HL-60 (cell line): ENCODE measurements around the gene TEDC2.

ENCODE experiments used
- DNase-seq, 2 experiments: peaks; one replicate each; pipeline ENCODE4 v3.0.0-alpha.2; 2010 to 2020; ENCODE audit warnings: low read depth in 1 of 2, low spot score in 1 of 2
- H3K27ac ChIP-seq: fragments of 250-450 bp; sonication (Bioruptor Pico); replicated peaks from 2 replicates; pipeline ENCODE4 v1.5.1; 2020; ENCODE audit warnings: mild to moderate bottlenecking, moderate library complexity
- H3K27me3 ChIP-seq: fragments of 250-450 bp; sonication (Bioruptor Pico); 2 replicates; pipeline ENCODE4 v1.5.1; 2021; ENCODE audit warnings: mild to moderate bottlenecking, moderate library complexity; ENCODE audit not compliant: insufficient read depth, poor library complexity, severe bottlenecking
- H3K4me3 ChIP-seq: replicated peaks from 2 replicates; pipeline ENCODE4 v1.5.1; 2011; ENCODE audit warnings: mild to moderate bottlenecking, control low read depth, low read length; ENCODE audit not compliant: insufficient read depth
- GABPA ChIP-seq: IDR thresholded peaks from 2 replicates; pipeline ENCODE4 v1.6.1; 2012; ENCODE audit warnings: low read depth
- POLR2AphosphoS5 ChIP-seq: IDR thresholded peaks from 2 replicates; pipeline ENCODE4 v1.6.1; 2012; ENCODE audit warnings: low read depth
- REST ChIP-seq: IDR thresholded peaks from 2 replicates; pipeline ENCODE4 v1.6.1; 2012; ENCODE audit warnings: low read depth; ENCODE audit not compliant: insufficient replicate concordance
- SPI1 ChIP-seq: IDR thresholded peaks from 2 replicates; pipeline ENCODE4 v1.6.1; 2012; ENCODE audit warnings: low read depth, mild to moderate bottlenecking, borderline replicate concordance
- TF ChIP-seq, protein P1 (sequence below): IDR thresholded peaks from one replicate; pipeline ENCODE4 v1.5.1; 2011; ENCODE audit warnings: low read length, control low read depth, inconsistent platforms; ENCODE audit not compliant: insufficient read depth

The TEDC2 gene

GRCh38 chr16:2425825-2426430, 34.0 kb upstream of the TEDC2 start:
- Histone ChIP-seq H3K27ac (no peak overlapping the region), H3K4me3 (no peak overlapping the region), H3K27me3 (no peaks in the 10 kb centered on the region)
- no peak for DNase-seq
- TF ChIP-seq POLR2AphosphoS5 (no peak), REST (no peak), GABPA (no peak), SPI1 (no peak)
- TF ChIP-seq, protein P1, sequence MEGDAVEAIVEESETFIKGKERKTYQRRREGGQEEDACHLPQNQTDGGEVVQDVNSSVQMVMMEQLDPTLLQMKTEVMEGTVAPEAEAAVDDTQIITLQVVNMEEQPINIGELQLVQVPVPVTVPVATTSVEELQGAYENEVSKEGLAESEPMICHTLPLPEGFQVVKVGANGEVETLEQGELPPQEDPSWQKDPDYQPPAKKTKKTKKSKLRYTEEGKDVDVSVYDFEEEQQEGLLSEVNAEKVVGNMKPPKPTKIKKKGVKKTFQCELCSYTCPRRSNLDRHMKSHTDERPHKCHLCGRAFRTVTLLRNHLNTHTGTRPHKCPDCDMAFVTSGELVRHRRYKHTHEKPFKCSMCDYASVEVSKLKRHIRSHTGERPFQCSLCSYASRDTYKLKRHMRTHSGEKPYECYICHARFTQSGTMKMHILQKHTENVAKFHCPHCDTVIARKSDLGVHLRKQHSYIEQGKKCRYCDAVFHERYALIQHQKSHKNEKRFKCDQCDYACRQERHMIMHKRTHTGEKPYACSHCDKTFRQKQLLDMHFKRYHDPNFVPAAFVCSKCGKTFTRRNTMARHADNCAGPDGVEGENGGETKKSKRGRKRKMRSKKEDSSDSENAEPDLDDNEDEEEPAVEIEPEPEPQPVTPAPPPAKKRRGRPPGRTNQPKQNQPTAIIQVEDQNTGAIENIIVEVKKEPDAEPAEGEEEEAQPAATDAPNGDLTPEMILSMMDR, result no peak

DNA sequence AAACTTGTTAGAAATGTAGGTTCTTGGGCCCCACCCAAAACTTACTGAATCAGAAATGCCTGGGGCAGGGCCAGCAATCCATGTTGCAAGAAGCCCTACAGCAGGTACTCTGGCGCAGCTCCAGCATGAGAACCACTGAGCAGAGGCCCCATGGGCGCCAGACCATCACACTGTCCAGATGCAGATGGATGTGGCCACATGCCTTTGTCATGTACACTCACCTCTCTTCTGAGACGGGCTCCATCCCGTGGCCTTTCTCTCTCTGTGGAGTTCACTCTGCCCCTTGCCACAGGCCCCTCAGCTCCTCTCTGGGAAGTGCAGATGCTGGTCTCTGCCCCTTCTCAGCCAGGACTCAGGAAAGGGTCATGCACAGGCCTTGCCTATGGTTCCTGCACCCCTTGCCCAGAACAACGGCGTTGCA, 33.0 kb upstream of the TEDC2 start:
- TF ChIP-seq GABPA, result no peak
- TF ChIP-seq POLR2AphosphoS5, result no peak
- TF ChIP-seq, protein P1, result no peak
- TF ChIP-seq REST, result no peak
- TF ChIP-seq SPI1, result no peak
- no peak for DNase-seq
- Histone ChIP-seq H3K4me3 (no peak overlapping the region), H3K27me3 (no peaks in the 10 kb centered on the region), H3K27ac (no peak overlapping the region)

DNA sequence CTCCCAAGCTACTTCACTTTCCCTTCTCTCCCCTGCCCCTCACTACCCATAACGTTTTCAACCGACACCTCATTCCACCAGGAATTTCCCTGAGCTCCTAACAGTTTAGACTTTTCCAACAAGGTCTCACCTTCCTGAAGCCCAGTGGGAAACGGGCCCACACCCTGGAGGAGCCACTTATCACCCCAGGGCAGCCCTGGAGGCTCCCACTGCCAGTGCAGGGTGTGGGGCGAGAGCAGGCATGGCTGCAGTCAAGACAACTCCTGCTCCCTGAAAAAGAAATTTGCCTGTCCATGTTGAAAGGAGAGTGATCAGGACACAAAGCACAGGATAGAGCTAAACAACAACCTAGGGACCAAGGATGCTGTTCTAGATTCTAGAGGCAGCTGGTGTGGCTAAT, 32.4 kb upstream of the TEDC2 start:
- TF ChIP-seq REST, result no peak
- TF ChIP-seq, protein P1, result no peak
- no peak for TF ChIP-seq GABPA
- no peak for TF ChIP-seq POLR2AphosphoS5
- TF ChIP-seq SPI1, result no peak
- DNase-seq, result no peak
- no peak overlapping the region for H3K4me3 ChIP-seq
- H3K27ac ChIP-seq, result no peak overlapping the region
- H3K27me3 ChIP-seq, result no peaks in the 10 kb centered on the region
